GM21576 (cell line): ENCODE results near the gene LYZL4.

ENCODE experiments used
- ATAC-seq: cut with Tn5 transposase; IDR thresholded peaks from one replicate; pipeline ENCODE4 v1.9.1; 2021; ENCODE audit warnings: mild to moderate bottlenecking, moderate library complexity; ENCODE audit not compliant: unreplicated experiment

Gene LYZL4

GRCh38 chr3:42410370-42411131 is at the start of gene LYZL4:
Gene LYZL4 (minus strand): TSS chr3:42410610. CDS start chr3:42407251, 3,359 bp downstream.
- no peak for ATAC-seq

- no peak for ATAC-seq
Observed at GRCh38 chr3:42459151-42459550, 48.7 kb upstream of the LYZL4 start.

- ATAC-seq = no peak
Observed at GRCh38 chr3:42456211-42456610, 45.8 kb upstream of the LYZL4 start.

GRCh38 chr3:42451546-42452230 is 41.3 kb upstream of the LYZL4 start:
- no peak for ATAC-seq

- no peak for ATAC-seq
Observed at GRCh38 chr3:42451116-42451515, 40.7 kb upstream of the LYZL4 start.

GRCh38 chr3:42450567-42450966 is 40.2 kb upstream of the LYZL4 start:
- no peak for ATAC-seq

GRCh38 chr3:42447481-42447880 is 37.1 kb upstream of the LYZL4 start:
- no peak for ATAC-seq

GRCh38 chr3:42446111-42447050 is 36.0 kb upstream of the LYZL4 start:
- ATAC-seq = no peak

- no peak for ATAC-seq
Observed at GRCh38 chr3:42443819-42444436, 33.5 kb upstream of the LYZL4 start.

- ATAC-seq = no peak
Observed at GRCh38 chr3:42443292-42443691, 32.9 kb upstream of the LYZL4 start.

- ATAC-seq = no peak
Observed at GRCh38 chr3:42442640-42443039, 32.2 kb upstream of the LYZL4 start.

- ATAC-seq = no peak
Observed at GRCh38 chr3:42441791-42442190, 31.4 kb upstream of the LYZL4 start.

GRCh38 chr3:42440924-42441323 is 30.5 kb upstream of the LYZL4 start:
- ATAC-seq = no peak

GRCh38 chr3:42439261-42440115 is 29.1 kb upstream of the LYZL4 start:
- ATAC-seq = no peak

- no peak for ATAC-seq
Observed at GRCh38 chr3:42438758-42439157, 28.3 kb upstream of the LYZL4 start.

GRCh38 chr3:42438193-42438592 is 27.8 kb upstream of the LYZL4 start:
- no peak for ATAC-seq

GRCh38 chr3:42434777-42435380 is 24.5 kb upstream of the LYZL4 start:
- ATAC-seq = no peak

GRCh38 chr3:42432485-42432884 is 22.1 kb upstream of the LYZL4 start:
- no peak for ATAC-seq

GRCh38 chr3:42430781-42431532 is 20.5 kb upstream of the LYZL4 start:
- no peak for ATAC-seq
